ENCODE results near the gene DYNLT3.

The DYNLT3 gene

DNA sequence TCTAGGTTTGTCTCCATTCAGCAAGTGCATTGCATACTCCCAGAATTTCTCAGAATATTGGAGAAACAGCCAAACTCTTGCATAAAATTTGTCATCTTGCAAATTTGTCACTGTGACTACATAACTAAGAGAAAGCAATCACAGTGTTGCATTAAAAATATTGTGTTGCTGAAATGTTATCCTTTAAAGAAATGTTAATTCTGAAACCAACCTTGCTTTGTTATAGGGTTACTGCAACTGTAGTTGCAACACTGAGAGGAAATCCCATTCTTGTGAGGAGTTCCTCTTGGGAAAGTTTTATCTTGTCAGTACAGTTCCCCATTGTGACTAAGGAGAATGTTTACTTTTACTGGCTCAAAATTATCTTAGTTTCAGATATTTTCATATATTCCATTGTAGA is 46.7 kb downstream of the DYNLT3 start:
- no peak for DNase-seq (ENCODE audit: low read depth, low spot score)
- H3K4me3 ChIP-seq (ENCODE audit: low read length): no peak overlapping the region

GRCh38 chrX:37799936-37800335 is 47.4 kb downstream of the DYNLT3 start:
- H3K4me3 ChIP-seq (ENCODE audit: low read length): no peak overlapping the region
- DNase-seq (ENCODE audit: low read depth, low spot score): no peak

DNA sequence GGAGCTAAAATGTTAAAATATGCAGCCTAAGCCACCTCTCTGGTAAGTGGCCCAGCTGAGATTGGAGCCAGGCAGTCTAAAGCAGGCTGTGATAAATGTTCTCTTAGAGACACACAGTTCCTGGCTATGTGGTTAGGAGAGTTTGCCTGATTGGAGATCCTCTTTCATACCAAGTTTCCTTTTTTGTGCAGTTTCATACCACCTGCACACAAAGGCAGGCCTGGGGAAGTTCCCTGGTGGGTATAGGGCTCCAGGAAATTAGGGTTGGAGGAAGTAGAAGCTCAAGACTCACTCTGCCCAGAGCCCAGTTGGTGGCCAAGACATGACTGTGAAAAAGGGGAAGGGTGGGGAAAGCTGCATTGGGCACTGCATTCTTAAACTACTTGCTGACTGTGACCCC is 50.6 kb downstream of the DYNLT3 start:
- peak; percentile 43 for DNase-seq (ENCODE audit: low read depth, low spot score)
- no peak overlapping the region for H3K4me3 ChIP-seq (ENCODE audit: low read length)

- DNase-seq (ENCODE audit: low read depth, low spot score): no peak
- H3K4me3 ChIP-seq (ENCODE audit: low read length): no peak overlapping the region
Observed at GRCh38 chrX:37796310-37796709, 51.1 kb downstream of the DYNLT3 start.
